Activated CD8-positive, alpha-beta memory T cell treated with anti-CD3 and anti-CD28 coated beads for 36 hours (primary cell): ENCODE measurements around the gene VWA5B1. TPM values are rescaled to one million over a fixed set of nuclear protein-coding genes. Genes with fewer than 3 reads are reported as not detected.

Experiments used
- CTCF ChIA-PET: fragments of 350-600 bp; sonication (Branson Sonifier 250); formaldehyde crosslinking; loops from one replicate; lab custom pipeline; 2021; ENCODE audit warnings: antibody characterized with exemption; lab: Charles Lee
- POLR2A ChIA-PET: fragments of 350-600 bp; sonication (Branson Sonifier 250); formaldehyde crosslinking; loops from one replicate; lab custom pipeline; 2021; ENCODE audit warnings: antibody characterized with exemption; lab: Charles Lee
- total RNA-seq, 2 experiments: library from RNA; stranded (reverse); gene quantifications; one replicate each; pipeline ENCODE4 v1.2.3, GENCODE V29; 2021

VWA5B1 gene
- total RNA-seq, 2 experiments from 2014 or later, result not detected

GRCh38 chr1:20357796-20358195 is 67.1 kb downstream of the VWA5B1 start:
- POLR2A ChIA-PET, result no interaction called here

GRCh38 chr1:20358761-20359263 is 68.1 kb downstream of the VWA5B1 start:
- POLR2A ChIA-PET, result no interaction called here

More at GRCh38 chr1:20357796-20358195, 67.1 kb downstream of the VWA5B1 start:
- CTCF ChIA-PET, result interaction anchor here (0.5 to 1.6 kb wide), 3 partner anchors 136 to 205 kb away, joined by 3 to 5 read pairs (median 3); no protein-coding TSS in a partner anchor

GRCh38 chr1:20359451-20360330 is 69.0 kb downstream of the VWA5B1 start:
- CTCF ChIA-PET, result no interaction called here

More at GRCh38 chr1:20358761-20359263, 68.1 kb downstream of the VWA5B1 start:
- CTCF ChIA-PET, result no interaction called here

GRCh38 chr1:20361401-20361800 is 70.7 kb downstream of the VWA5B1 start:
- CTCF ChIA-PET, result interaction anchor here (0.9 to 1.5 kb wide), 5 partner anchors 17 to 148 kb away, joined by 3 to 4 read pairs (median 4); no protein-coding TSS in a partner anchor
- POLR2A ChIA-PET, result no interaction called here

More at GRCh38 chr1:20359451-20360330, 69.0 kb downstream of the VWA5B1 start:
- POLR2A ChIA-PET, result no interaction called here

GRCh38 chr1:20361805-20362381 is 71.2 kb downstream of the VWA5B1 start:
- ChIA-PET CTCF (interaction anchor here (0.9 to 1.6 kb wide), 9 partner anchors 13 to 149 kb away, joined by 3 to 4 read pairs (median 3); no protein-coding TSS in a partner anchor), POLR2A (no interaction called here)

GRCh38 chr1:20362856-20363255 is 72.2 kb downstream of the VWA5B1 start:
- ChIA-PET CTCF (interaction anchor here (0.9 to 1.6 kb wide), 7 partner anchors 9 to 150 kb away, joined by 3 to 4 read pairs (median 3); no protein-coding TSS in a partner anchor), POLR2A (no interaction called here)

GRCh38 chr1:20365421-20366055 is 74.9 kb downstream of the VWA5B1 start:
- POLR2A ChIA-PET, result no interaction called here
- CTCF ChIA-PET, result interaction anchor here (1.6 kb wide), 1 partner anchor 128 kb away, joined by 6 read pairs; no protein-coding TSS in a partner anchor

- ChIA-PET POLR2A (no interaction called here), CTCF (interaction anchor here (0.6 kb wide), 1 partner anchor 104 kb away, joined by 3 read pairs; no protein-coding TSS in a partner anchor)
These were observed 75.4 kb downstream of the VWA5B1 start for GRCh38 chr1:20366056-20366462.

- CTCF ChIA-PET, result interaction anchor here (0.6 to 1.4 kb wide), 2 partner anchors 11 to 104 kb away, joined by 3 read pairs; no protein-coding TSS in a partner anchor
- POLR2A ChIA-PET, result no interaction called here
These were observed 75.9 kb downstream of the VWA5B1 start for GRCh38 chr1:20366463-20367115.

- ChIA-PET POLR2A (no interaction called here), CTCF (interaction anchor here (1.4 kb wide), 1 partner anchor 10 kb away, joined by 3 read pairs; no protein-coding TSS in a partner anchor)
These were observed 76.5 kb downstream of the VWA5B1 start for GRCh38 chr1:20367116-20367585.

GRCh38 chr1:20367626-20368025 is 77.0 kb downstream of the VWA5B1 start:
- CTCF ChIA-PET, result interaction anchor here (1.4 kb wide), 1 partner anchor 10 kb away, joined by 3 read pairs; no protein-coding TSS in a partner anchor
- POLR2A ChIA-PET, result no interaction called here

- ChIA-PET CTCF (no interaction called here), POLR2A (no interaction called here)
These were observed 78.3 kb downstream of the VWA5B1 start for GRCh38 chr1:20368866-20369470.

- POLR2A ChIA-PET, result no interaction called here
- CTCF ChIA-PET, result interaction anchor here (0.9 kb wide), 1 partner anchor 119 kb away, joined by 3 read pairs; no protein-coding TSS in a partner anchor
These were observed 80.0 kb downstream of the VWA5B1 start for GRCh38 chr1:20370698-20371097.

- ChIA-PET CTCF (interaction anchor here (0.9 kb wide), 1 partner anchor 8 kb away, joined by 3 read pairs; no protein-coding TSS in a partner anchor), POLR2A (no interaction called here)
These were observed 80.7 kb downstream of the VWA5B1 start for GRCh38 chr1:20371411-20371810.

- ChIA-PET POLR2A (no interaction called here), CTCF (interaction anchor here (0.9 kb wide), 1 partner anchor 9 kb away, joined by 3 read pairs; no protein-coding TSS in a partner anchor)
These were observed 81.2 kb downstream of the VWA5B1 start for GRCh38 chr1:20371883-20372282.

- ChIA-PET POLR2A (no interaction called here), CTCF (no interaction called here)
These were observed 82.0 kb downstream of the VWA5B1 start for GRCh38 chr1:20372676-20373075.

- POLR2A ChIA-PET, result no interaction called here
- CTCF ChIA-PET, result no interaction called here
These were observed 82.6 kb downstream of the VWA5B1 start for GRCh38 chr1:20373286-20373685.

- CTCF ChIA-PET, result interaction anchor here (0.7 kb wide), 1 partner anchor 9 kb away, joined by 3 read pairs; no protein-coding TSS in a partner anchor
These were observed 83.1 kb downstream of the VWA5B1 start for GRCh38 chr1:20373764-20374163.

More at GRCh38 chr1:20373764-20374163, 83.1 kb downstream of the VWA5B1 start:
- POLR2A ChIA-PET, result no interaction called here
